ENCODE data around the gene ZNF141. TPM values are rescaled to one million over a fixed set of nuclear protein-coding genes. Genes with fewer than 3 reads are reported as not detected.

ZNF141 gene
- total RNA-seq, 2 donors from 2014 or later, result 20.2 to 24.1 TPM

- H3K27ac ChIP-seq, result no peak overlapping the region
Measured at GRCh38 chr4:422587-422986, 85.0 kb downstream of the ZNF141 start.

More at GRCh38 chr4:422587-422986, 85.0 kb downstream of the ZNF141 start:
- TF ChIP-seq POLR2A (IDR thresholded peaks at IDR 0.05) (no peak), CTCF (IDR thresholded peaks at IDR 0.05) (no peak)
- no peak for DNase-seq
- intact Hi-C loops (cut with DNase I), result no loop called here
- H3K4me1 ChIP-seq, result no peaks in the 10 kb centered on the region
- no peaks in the 10 kb centered on the region for H3K27me3 ChIP-seq
- peaks cover 0 to 3% of the 10 kb centered on the region in 2 donors for H3K36me3 ChIP-seq (replicated peaks in 1 of 2; ENCODE audit: insufficient read depth in 1 of 2, low read depth in 2 of 2)
- peaks cover 0 to 73% (median 10%) of the 10 kb centered on the region in 3 donors for H3K9me3 ChIP-seq
- H3K4me3 ChIP-seq, result no peak overlapping the region
- 85 to 96% methylated on average over 2 of the region's 2 CpGs for WGBS, 2 donors
- ATAC-seq, result no peak

MicroRNAs encoded within 50 kb of the gene (microRNA counts, 767-probe panel; counts per million panel counts)
- 0 to 736 counts per million in 2 donors for microRNA hsa-miR-571

Small RNA genes within 50 kb of the gene (microRNA-seq; reads per million reads assigned to microRNA genes)
- 0 reads per million in 2 donors for gene MIR571 (ENCODE audit: borderline number of aligned reads in 2 of 2, borderline replicate concordance in 2 of 2)

Small RNA genes within 50 kb of the gene (small RNA-seq; reads per million reads assigned to genes)
- gene AC079140.2, result not detected
- not detected for gene MIR571
- not detected for gene ZNF519P4

Other genes with a start within 250 kb of the ZNF141 start
- gene ZNF718, start 213.3 kb upstream of the ZNF141 start, total RNA-seq, result 1 to 10 TPM; 6.5 to 7.6 TPM
- not detected for gene ZNF732, start 32.3 kb upstream of the ZNF141 start, total RNA-seq
- 10 to 100 TPM; 23.1 to 42.5 TPM for gene ZNF721, start 161.3 kb downstream of the ZNF141 start, total RNA-seq
- gene PIGG, start 161.4 kb downstream of the ZNF141 start, total RNA-seq, result 10 to 100 TPM; 53.4 to 66.4 TPM
- not detected for gene TMEM271, start 238.5 kb downstream of the ZNF141 start, total RNA-seq

All from body of pancreas (tissue), 4 donors.